Endothelial cell of umbilical vein (primary cell): ENCODE measurements around the gene ASXL2. TPM values are rescaled to one million over a fixed set of nuclear protein-coding genes. Genes with fewer than 3 reads are reported as not detected.

ENCODE experiments used
- BruUV-seq: library from RNA; stranded (reverse); fragments of 400-500 nt; replicated peaks from 2 replicates; lab custom pipeline; 2021; lab: Mats Ljungman, UMichigan
- CTCF ChIA-PET: fragments of 300-600, 350-600 bp; sonication (Branson Sonifier 250); formaldehyde crosslinking; loops from one replicate; lab custom pipeline; 2021; ENCODE audit warnings: antibody characterized with exemption, inconsistent platforms; lab: Charles Lee
- POLR2A ChIA-PET: fragments of 300-600, 350-600 bp; sonication (Branson Sonifier 250); formaldehyde crosslinking; loops from one replicate; lab custom pipeline; 2021; ENCODE audit warnings: antibody characterized with exemption, inconsistent platforms; lab: Charles Lee
- DNase-seq: peaks from one replicate; pipeline ENCODE4 v3.0.0-alpha.2; 2011; ENCODE audit warnings: low read depth, low spot score
- FAIRE-seq: peaks from 2 replicates; lab custom pipeline; 2011; peaks lifted over from hg19 to GRCh38; lab: Jason Lieb, UNC
- H2AFZ ChIP-seq: 2 replicates; pipeline ENCODE4 v1.6.0; 2012; ENCODE audit warnings: low read depth, low read length, control low read depth, inconsistent platforms
- H3K27ac ChIP-seq: 2 replicates; pipeline ENCODE4 v1.5.1; 2011; ENCODE audit warnings: low read depth, mild to moderate bottlenecking, control low read depth, low read length, moderate library complexity; ENCODE audit not compliant: insufficient read depth
- H3K27me3 ChIP-seq, 2 experiments: 2 replicates each; pipeline versions ENCODE4 v1.6.0 to v1.6.1; 2011; ENCODE audit warnings: low read length in 2 of 2, mixed read lengths in 1 of 2; ENCODE audit not compliant: control insufficient read depth in 2 of 2, insufficient read depth in 2 of 2
- H3K36me3 ChIP-seq, 2 experiments: 2 replicates in 1 of 2; 3 replicates in 1 of 2; pipeline ENCODE4 v1.5.1; 2011; ENCODE audit warnings: low read length in 2 of 2, mild to moderate bottlenecking in 1 of 2, moderate library complexity in 1 of 2; ENCODE audit not compliant: control insufficient read depth in 2 of 2, insufficient read depth in 2 of 2; ENCODE audit errors: extremely low read depth in 1 of 2
- H3K4me1 ChIP-seq: 3 replicates; pipeline ENCODE4 v1.5.1; 2011; ENCODE audit warnings: mild to moderate bottlenecking, low read length; ENCODE audit not compliant: control insufficient read depth, insufficient read depth; ENCODE audit errors: extremely low read depth
- H3K4me2 ChIP-seq: 2 replicates; pipeline ENCODE4 v1.6.1; 2011; ENCODE audit warnings: low read length, control low read depth, mixed read lengths; ENCODE audit not compliant: insufficient read depth
- H3K4me3 ChIP-seq, 3 experiments: fragments of 200-600 bp in 1 of 3; sonication (generic), shearing (Covaris generic) in 1 of 3; replicated peaks in 1 of 3; 2 replicates each; pipeline ENCODE4 v1.5.1; 2011 to 2016; ENCODE audit warnings: control low read depth in 3 of 3, low read length in 3 of 3, mild to moderate bottlenecking in 2 of 3, inconsistent platforms in 1 of 3, low read depth in 1 of 3, moderate library complexity in 1 of 3; ENCODE audit not compliant: insufficient read depth in 1 of 3
- H3K79me2 ChIP-seq: 2 replicates; pipeline ENCODE4 v1.6.0; 2012; ENCODE audit warnings: low read length, inconsistent platforms; ENCODE audit not compliant: control insufficient read depth, insufficient read depth
- H3K9ac ChIP-seq: replicated peaks from 2 replicates; pipeline ENCODE3; 2011; ENCODE audit warnings: low read length, control low read depth; ENCODE audit not compliant: insufficient read depth; ENCODE audit errors: extremely low read depth
- H3K9me1 ChIP-seq: replicated peaks from 3 replicates; pipeline ENCODE4 v1.6.0; 2011; ENCODE audit warnings: mild to moderate bottlenecking, low read length; ENCODE audit not compliant: control insufficient read depth, insufficient read depth; ENCODE audit errors: extremely low read depth
- H3K9me3 ChIP-seq: replicated peaks from 2 replicates; pipeline ENCODE4 v1.5.1; 2012; ENCODE audit warnings: low read length, inconsistent platforms; ENCODE audit not compliant: control insufficient read depth, insufficient read depth
- H4K20me1 ChIP-seq: replicated peaks from 2 replicates; pipeline ENCODE3; 2011; ENCODE audit warnings: mild to moderate bottlenecking, low read length; ENCODE audit not compliant: control insufficient read depth, insufficient read depth; ENCODE audit errors: extremely low read depth
- EZH2 ChIP-seq: IDR thresholded peaks from 2 replicates; pipeline ENCODE4 v1.6.1; 2012; ENCODE audit warnings: borderline replicate concordance, low read depth, mild to moderate bottlenecking, moderate library complexity, low read length, inconsistent platforms; ENCODE audit not compliant: severe bottlenecking
- FOS ChIP-seq: IDR thresholded peaks from 2 replicates; pipeline ENCODE4 v1.6.1; 2011; ENCODE audit warnings: mild to moderate bottlenecking, low read length, moderate library complexity, borderline replicate concordance; ENCODE audit not compliant: insufficient read depth
- GATA2 ChIP-seq: IDR thresholded peaks from 2 replicates; pipeline ENCODE4 v1.7.0; 2011; ENCODE audit warnings: low read depth, mild to moderate bottlenecking, moderate library complexity, mixed read lengths, low read length; ENCODE audit not compliant: insufficient read length, insufficient read depth
- JUN ChIP-seq: IDR thresholded peaks from 2 replicates; pipeline ENCODE4 v1.6.1; 2011; ENCODE audit warnings: borderline replicate concordance, low read depth; ENCODE audit not compliant: insufficient read length, insufficient read depth
- MYC ChIP-seq: IDR thresholded peaks from one replicate; pipeline ENCODE4 v1.6.1; 2011; ENCODE audit warnings: mild to moderate bottlenecking, low read depth, low read length
- POLR2A ChIP-seq: IDR thresholded peaks from 2 replicates; pipeline ENCODE4 v1.6.1; 2012; ENCODE audit warnings: low read depth, mild to moderate bottlenecking, control low read depth, low read length
- POLR2AphosphoS5 ChIP-seq: IDR thresholded peaks from 2 replicates; pipeline ENCODE4 v1.6.1; 2012; ENCODE audit warnings: low read depth, mild to moderate bottlenecking, control low read depth, low read length, moderate library complexity; ENCODE audit not compliant: insufficient read depth
- dilution Hi-C: fragments of 300-500 bp; cut with MboI; formaldehyde crosslinking; loops from one replicate; pipeline ENCODE4 v1.15.0; 2019; ENCODE audit warnings: low sequenced_read_pairs; ENCODE audit not compliant: extremely low pct_ligation_motif_present
- intact Hi-C: fragments of 100-400 bp; cut with micrococcal nuclease; formaldehyde crosslinking; loops from one replicate; pipeline ENCODE4 v1.10.0; 2022
- polyA plus RNA-seq, 4 experiments: library from polyadenylated mRNA; depleted of rRNA in 3 of 4; stranded (reverse) in 3 of 4; unstranded in 1 of 4; fragments of >200 nt; gene quantifications; 2 replicates each; pipeline versions ENCODE4 v1.2.1 to v1.2.3, GENCODE V29; 2011 to 2012; ENCODE audit warnings: missing spikeins in 1 of 4
- total RNA-seq: library from RNA; stranded (reverse); gene quantifications from 2 replicates; pipeline ENCODE4 v1.2.3, GENCODE V29; 2021
- TF ChIP-seq, protein P1 (sequence below), 2 donors: IDR thresholded peaks; 1 replicate in 1 of 2; 2 replicates in 1 of 2; pipeline ENCODE4 v1.5.1; 2011; ENCODE audit warnings: low read length in 2 of 2, mild to moderate bottlenecking in 2 of 2, moderate library complexity in 2 of 2, control low read depth in 1 of 2, inconsistent platforms in 1 of 2, low read depth in 1 of 2; ENCODE audit not compliant: insufficient read depth in 1 of 2; ENCODE audit errors: extremely low read depth in 1 of 2
- TF ChIP-seq, protein P2 (sequence below): IDR thresholded peaks from 2 replicates; pipeline ENCODE4 v1.6.1; 2011; ENCODE audit not compliant: insufficient read depth, insufficient read length

The ASXL2 gene
- total and polyA plus RNA-seq, 2 donors (not counting 3 experiments of a cell fraction or from before 2014, with no cell fraction given), result 6.1 to 33.8 TPM

DNA sequence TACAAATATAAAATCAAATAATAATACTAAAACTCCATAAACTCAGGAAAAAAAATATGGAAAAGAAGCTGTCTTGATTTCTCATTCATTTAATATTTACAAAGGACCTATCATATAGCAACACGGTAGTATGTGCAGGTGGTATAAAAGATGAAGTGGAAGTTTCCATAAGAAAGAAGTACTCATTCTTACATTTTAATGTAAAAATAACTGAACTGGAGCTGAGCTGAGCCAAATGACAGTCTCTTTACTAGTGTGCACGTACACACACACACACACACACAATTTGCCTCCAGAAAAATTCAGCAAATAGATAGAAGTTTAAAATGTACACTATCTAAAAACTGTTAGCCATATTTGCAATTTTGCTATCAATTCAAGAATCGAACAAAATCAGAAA, 54.1 kb downstream of the ASXL2 start:
- TF ChIP-seq MYC (no peak), GATA2 (no peak), EZH2 (no peak), JUN (no peak), POLR2AphosphoS5 (no peak), FOS (no peak), POLR2A (no peak)
- TF ChIP-seq, protein P1, sequence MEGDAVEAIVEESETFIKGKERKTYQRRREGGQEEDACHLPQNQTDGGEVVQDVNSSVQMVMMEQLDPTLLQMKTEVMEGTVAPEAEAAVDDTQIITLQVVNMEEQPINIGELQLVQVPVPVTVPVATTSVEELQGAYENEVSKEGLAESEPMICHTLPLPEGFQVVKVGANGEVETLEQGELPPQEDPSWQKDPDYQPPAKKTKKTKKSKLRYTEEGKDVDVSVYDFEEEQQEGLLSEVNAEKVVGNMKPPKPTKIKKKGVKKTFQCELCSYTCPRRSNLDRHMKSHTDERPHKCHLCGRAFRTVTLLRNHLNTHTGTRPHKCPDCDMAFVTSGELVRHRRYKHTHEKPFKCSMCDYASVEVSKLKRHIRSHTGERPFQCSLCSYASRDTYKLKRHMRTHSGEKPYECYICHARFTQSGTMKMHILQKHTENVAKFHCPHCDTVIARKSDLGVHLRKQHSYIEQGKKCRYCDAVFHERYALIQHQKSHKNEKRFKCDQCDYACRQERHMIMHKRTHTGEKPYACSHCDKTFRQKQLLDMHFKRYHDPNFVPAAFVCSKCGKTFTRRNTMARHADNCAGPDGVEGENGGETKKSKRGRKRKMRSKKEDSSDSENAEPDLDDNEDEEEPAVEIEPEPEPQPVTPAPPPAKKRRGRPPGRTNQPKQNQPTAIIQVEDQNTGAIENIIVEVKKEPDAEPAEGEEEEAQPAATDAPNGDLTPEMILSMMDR (IDR thresholded peaks at IDR 0.05; ENCODE audit: extremely low read depth in 1 of 2, insufficient read depth in 1 of 2, low read depth in 1 of 2, low read length in 2 of 2), result no peak
- TF ChIP-seq, protein P2, sequence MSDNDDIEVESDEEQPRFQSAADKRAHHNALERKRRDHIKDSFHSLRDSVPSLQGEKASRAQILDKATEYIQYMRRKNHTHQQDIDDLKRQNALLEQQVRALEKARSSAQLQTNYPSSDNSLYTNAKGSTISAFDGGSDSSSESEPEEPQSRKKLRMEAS, result no peak
- Histone ChIP-seq H3K4me2 (no peak overlapping the region), H4K20me1 (peaks cover 3% of the 10 kb centered on the region), H3K36me3 (no peaks in the 10 kb centered on the region), H3K9ac (no peak overlapping the region), H3K4me3 (no peak overlapping the region), H3K27me3 (no peaks in the 10 kb centered on the region), H3K79me2 (peaks cover 16% of the 10 kb centered on the region), H3K4me1 (peaks cover 18% of the 10 kb centered on the region), H3K9me3 (no peaks in the 10 kb centered on the region), H2AFZ (no peak overlapping the region), H3K27ac (no peak overlapping the region), H3K9me1 (no peaks in the 10 kb centered on the region)
- intact Hi-C loops, result no loop called here
- BruUV-seq, result no TSS peak
- ChIA-PET POLR2A (interaction anchor here (0.7 kb wide), 1 partner anchor 245 kb away, joined by 3 read pairs; no protein-coding TSS in a partner anchor), CTCF (interaction anchor here (0.9 to 1.1 kb wide), 3 partner anchors 15 to 125 kb away, joined by 3 read pairs; no protein-coding TSS in a partner anchor)
- DNase-seq (no peak), FAIRE-seq (no peak)
- dilution Hi-C loops, result no loop called here
